B cell (primary cell): ENCODE measurements around the gene PARN.

Experiments used
- CTCF ChIP-seq: fragments of 200-600 bp; IDR thresholded peaks from one replicate; pipeline ENCODE4 v1.8.0; 2022; ENCODE audit warnings: antibody characterized with exemption, mild to moderate bottlenecking
- EZH2 ChIP-seq: IDR thresholded peaks from 2 replicates; pipeline ENCODE4 v1.6.1; 2012; ENCODE audit warnings: borderline replicate concordance, low read depth, mild to moderate bottlenecking, moderate library complexity, low read length; ENCODE audit not compliant: insufficient read depth, poor library complexity, severe bottlenecking

GRCh38 chr16:14576069-14576468, 54.0 kb downstream of the PARN start:
- TF ChIP-seq CTCF (no peak), EZH2 (no peak)
